ENCODE data around the gene P2RX5. TPM values are rescaled to one million over a fixed set of nuclear protein-coding genes. Genes with fewer than 3 reads are reported as not detected.

Gene P2RX5
- total and polyA plus RNA-seq, 7 experiments from 2014 or later = 10.7 to 94.5 (median 18.2) TPM

DNA sequence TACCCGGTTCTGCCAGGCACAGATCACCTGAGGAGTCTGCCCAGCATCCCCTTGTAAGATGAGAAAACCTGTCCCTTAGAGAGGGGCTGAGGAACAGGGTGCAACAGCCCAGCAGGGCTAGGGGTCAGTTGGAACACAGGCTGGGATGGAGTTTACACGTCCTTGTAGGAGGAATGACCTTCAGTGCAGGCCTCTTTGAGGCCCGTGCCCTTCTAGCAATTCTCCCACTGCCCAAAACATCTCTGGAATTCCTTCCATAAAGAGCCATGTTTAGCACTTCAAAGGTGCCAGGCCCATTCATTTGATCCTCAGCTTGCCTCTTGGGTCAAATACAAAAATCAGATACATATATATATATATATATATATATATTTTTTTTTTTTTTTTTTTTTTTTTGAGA lies 54.9 kb downstream of the P2RX5 start:
- H3K4me3 Mint-ChIP-seq = no peak overlapping the region
- no peaks in the 10 kb centered on the region for H3K9me3 Mint-ChIP-seq
- no peaks in the 10 kb centered on the region for H3K27me3 Mint-ChIP-seq
- H3K27ac Mint-ChIP-seq = no peak overlapping the region
- ATAC-seq (no peak), DNase-seq (no peak)
- Histone ChIP-seq H3K27ac (ENCODE audit: low read depth, low read length) (no peak overlapping the region), H3K9me3 (ENCODE audit: control insufficient read depth in 2 of 3, low read length in 3 of 3) (no peaks in the 10 kb centered on the region), H3K36me3 (ENCODE audit: control insufficient read depth in 2 of 3, insufficient read depth in 3 of 3, low read length in 3 of 3) (peaks cover 0 to 7% (median 0%) of the 10 kb centered on the region in 3 experiments), H3K27me3 (ENCODE audit: control insufficient read depth in 2 of 2, insufficient read depth in 2 of 2, low read length in 2 of 2) (no peaks in the 10 kb centered on the region), H3K4me3 (ENCODE audit: low read length) (no peak overlapping the region), H3K4me1 (ENCODE audit: control insufficient read depth in 2 of 2, insufficient read depth in 2 of 2, low read length in 2 of 2) (no peaks in the 10 kb centered on the region)
- intact Hi-C loops (cut with micrococcal nuclease) = no loop called here
- ChIA-PET POLR2A (no interaction called here), CTCF (no interaction called here)
- H3K36me3 Mint-ChIP-seq = peaks cover 0 to 15% (median 10%) of the 10 kb centered on the region in 5 donors
- H3K4me1 Mint-ChIP-seq = peaks cover 9 to 42% (median 11%) of the 10 kb centered on the region in 7 donors

- H3K4me1 ChIP-seq (ENCODE audit: control insufficient read depth in 2 of 2, insufficient read depth in 2 of 2, low read length in 2 of 2) = peaks cover 0 to 3% of the 10 kb centered on the region in 2 donors
- no peaks in the 10 kb centered on the region for H3K9me3 Mint-ChIP-seq
- DNase-seq = peak in 1 of 9 donors; percentile 42
- ChIA-PET POLR2A (no interaction called here), CTCF (interaction anchor here (0.6 kb wide), 1 partner anchor 592 kb away, joined by 5 read pairs; no protein-coding TSS in a partner anchor)
- H3K9me3 ChIP-seq (ENCODE audit: control insufficient read depth in 2 of 3, low read length in 3 of 3) = no peaks in the 10 kb centered on the region
- H3K27me3 Mint-ChIP-seq = no peaks in the 10 kb centered on the region
- peaks cover 0 to 9% (median 0%) of the 10 kb centered on the region in 3 experiments for H3K36me3 ChIP-seq (ENCODE audit: control insufficient read depth in 2 of 3, insufficient read depth in 3 of 3, low read length in 3 of 3)
- H3K4me3 ChIP-seq (ENCODE audit: low read length) = no peak overlapping the region
- H3K4me1 Mint-ChIP-seq = peaks cover 9 to 43% (median 13%) of the 10 kb centered on the region in 7 donors
- peak overlapping the region in 1 of 10 donors; percentile 69 for H3K4me3 Mint-ChIP-seq
- no peak for ATAC-seq
- peak overlapping the region in 5 of 9 donors; percentile 2 to 90 (median 59) for H3K27ac Mint-ChIP-seq
- H3K36me3 Mint-ChIP-seq = peaks cover 0 to 15% (median 7%) of the 10 kb centered on the region in 5 donors
- no peak overlapping the region for H3K27ac ChIP-seq (ENCODE audit: low read depth, low read length)
- intact Hi-C loops (cut with micrococcal nuclease) = loop anchor here (5.0 to 10.0 kb wide), 3 partner anchors 622 to 1045 kb away; partner anchors contain the start of genes ANKFY1 (in 1 of the 2) and PAFAH1B1 (in 1 of the 2)
- H3K27me3 ChIP-seq (ENCODE audit: control insufficient read depth in 2 of 2, insufficient read depth in 2 of 2, low read length in 2 of 2) = no peaks in the 10 kb centered on the region
Observed at GRCh38 chr17:3639981-3640596, 55.9 kb downstream of the P2RX5 start.

- no peak for DNase-seq
- peak overlapping the region; percentile 69 to 99 (median 96) for H3K4me3 Mint-ChIP-seq
- peaks cover 0 to 10% (median 6%) of the 10 kb centered on the region in 5 donors for H3K36me3 Mint-ChIP-seq
- peaks cover 0 to 9% (median 0%) of the 10 kb centered on the region in 3 experiments for H3K36me3 ChIP-seq (ENCODE audit: control insufficient read depth in 2 of 3, insufficient read depth in 3 of 3, low read length in 3 of 3)
- no peaks in the 10 kb centered on the region for H3K27me3 Mint-ChIP-seq
- H3K9me3 Mint-ChIP-seq = no peaks in the 10 kb centered on the region
- intact Hi-C loops (cut with micrococcal nuclease) = loop anchor here (1.0 to 10.0 kb wide), 11 partner anchors 31 to 1236 kb away; partner anchors contain the start of genes EMC6 (in 2 of the 2), TAX1BP3 (in 2 of the 2), ANKFY1 (in 1 of the 2) and ATP2A3 (in 1 of the 2)
- ChIA-PET POLR2A (interaction anchor here (1.0 to 2.1 kb wide), 6 partner anchors 11 to 1646 kb away, joined by 3 to 7 read pairs (median 4); partner anchors contain the start of genes EMC6 and TAX1BP3), CTCF (interaction anchor here (1.0 to 1.3 kb wide), 2 partner anchors 86 to 328 kb away, joined by 3 to 4 read pairs; partner anchors contain the start of gene HASPIN)
- peak overlapping the region; percentile 97 for H3K4me3 ChIP-seq (ENCODE audit: low read length)
- H3K9me3 ChIP-seq (ENCODE audit: control insufficient read depth in 2 of 3, low read length in 3 of 3) = no peaks in the 10 kb centered on the region
- ATAC-seq = no peak
- no peaks in the 10 kb centered on the region for H3K27me3 ChIP-seq (ENCODE audit: control insufficient read depth in 2 of 2, insufficient read depth in 2 of 2, low read length in 2 of 2)
- peaks cover 0 to 3% of the 10 kb centered on the region in 2 donors for H3K4me1 ChIP-seq (ENCODE audit: control insufficient read depth in 2 of 2, insufficient read depth in 2 of 2, low read length in 2 of 2)
- peak overlapping the region; percentile 98 for H3K27ac ChIP-seq (ENCODE audit: low read depth, low read length)
- peak overlapping the region in 8 of 9 donors; percentile 49 to 99 (median 68) for H3K27ac Mint-ChIP-seq
- peaks cover 17 to 45% (median 29%) of the 10 kb centered on the region in 7 donors for H3K4me1 Mint-ChIP-seq
Observed at GRCh38 chr17:3636908-3637373, 59.0 kb downstream of the P2RX5 start.

GRCh38 chr17:3636154-3636907 lies 59.6 kb downstream of the P2RX5 start, which contains the start of the genes CTNS and SHPK:
CTNS (plus strand) TSS chr17:3636760; CDS start chr17:3640207, 3,447 bp downstream.
SHPK (minus strand) TSS chr17:3636250; CDS start chr17:3636219, 31 bp downstream.
- H3K4me3 ChIP-seq (ENCODE audit: low read length) = peak within 1 kb of the TSS; percentile 97
- Mint-ChIP-seq H3K36me3 (peaks cover 0 to 10% (median 5%) of the 10 kb centered on the region in 5 donors), H3K4me3 (peak within 1 kb of the TSS; percentile 86 to 99 (median 98)), H3K27ac (peak within 1 kb of the TSS; percentile 96 to 100 (median 99)), H3K4me1 (peaks cover 17 to 45% (median 29%) of the 10 kb centered on the region in 7 donors), H3K9me3 (no peaks in the 10 kb centered on the region), H3K27me3 (no peaks in the 10 kb centered on the region)
- no peaks in the 10 kb centered on the region for H3K9me3 ChIP-seq (ENCODE audit: control insufficient read depth in 2 of 3, low read length in 3 of 3)
- peaks cover 0 to 3% of the 10 kb centered on the region in 2 donors for H3K4me1 ChIP-seq (ENCODE audit: control insufficient read depth in 2 of 2, insufficient read depth in 2 of 2, low read length in 2 of 2)
- H3K27ac ChIP-seq (ENCODE audit: low read depth, low read length) = peak within 1 kb of the TSS; percentile 98
- peak; percentile 98 for ATAC-seq
- ChIA-PET POLR2A (interaction anchor here (0.6 to 2.1 kb wide), 10 partner anchors 10 to 1646 kb away, joined by 3 to 8 read pairs (median 4); partner anchors contain the start of genes CYB5D2, EMC6, TAX1BP3 and ZZEF1), CTCF (interaction anchor here (0.9 to 1.3 kb wide), 3 partner anchors 87 to 329 kb away, joined by 3 to 4 read pairs (median 3); partner anchors contain the start of gene HASPIN)
- peaks cover 0 to 9% (median 0%) of the 10 kb centered on the region in 3 experiments for H3K36me3 ChIP-seq (ENCODE audit: control insufficient read depth in 2 of 3, insufficient read depth in 3 of 3, low read length in 3 of 3)
- peak; percentile 90 to 95 (median 95) for DNase-seq
- intact Hi-C loops (cut with micrococcal nuclease) = loop anchor here (1.0 to 10.0 kb wide), 11 partner anchors 32 to 1236 kb away; partner anchors contain the start of genes EMC6 (in 2 of the 2), TAX1BP3 (in 2 of the 2), ANKFY1 (in 1 of the 2) and ATP2A3 (in 1 of the 2)
- H3K27me3 ChIP-seq (ENCODE audit: control insufficient read depth in 2 of 2, insufficient read depth in 2 of 2, low read length in 2 of 2) = no peaks in the 10 kb centered on the region

DNA sequence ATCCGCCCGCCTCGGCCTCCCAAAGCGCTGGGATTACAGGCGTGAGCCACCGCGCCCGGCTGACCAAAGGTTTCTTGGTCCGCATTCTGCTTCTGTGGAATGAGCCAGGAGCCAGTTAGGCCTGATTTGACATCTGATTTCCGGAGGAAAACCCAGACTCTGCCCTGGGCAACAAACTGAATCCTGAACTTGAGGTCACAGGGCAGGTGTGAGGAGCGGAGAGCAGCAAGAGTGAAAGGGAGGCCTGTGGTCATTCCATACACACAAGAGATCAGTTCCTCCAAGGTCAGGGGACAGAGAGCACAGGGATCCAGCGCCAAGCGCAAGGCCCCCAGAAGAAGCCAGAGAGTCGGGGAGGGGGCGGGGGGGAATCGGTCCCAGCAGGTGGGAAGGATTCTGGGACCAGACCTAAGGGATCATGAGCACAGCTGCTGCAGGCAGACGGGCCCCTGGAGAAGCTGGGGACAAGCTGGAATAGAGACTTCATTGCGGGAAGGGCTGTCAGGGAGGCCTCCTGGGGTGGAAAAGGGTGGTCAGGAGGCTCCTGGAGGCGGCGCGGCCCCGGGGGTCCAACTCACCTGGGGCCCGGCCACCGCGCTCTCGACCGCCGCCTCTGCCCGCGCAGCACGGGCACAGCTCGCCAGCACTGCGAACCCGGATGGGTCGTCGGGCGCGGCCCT lies 60.3 kb downstream of the P2RX5 start:
- Histone ChIP-seq H3K4me3 (ENCODE audit: low read length) (peak overlapping the region; percentile 97), H3K9me3 (ENCODE audit: control insufficient read depth in 2 of 3, low read length in 3 of 3) (no peaks in the 10 kb centered on the region), H3K36me3 (ENCODE audit: control insufficient read depth in 2 of 3, insufficient read depth in 3 of 3, low read length in 3 of 3) (peaks cover 0 to 13% (median 0%) of the 10 kb centered on the region in 3 experiments), H3K27ac (ENCODE audit: low read depth, low read length) (peak overlapping the region; percentile 98), H3K27me3 (ENCODE audit: control insufficient read depth in 2 of 2, insufficient read depth in 2 of 2, low read length in 2 of 2) (no peaks in the 10 kb centered on the region), H3K4me1 (ENCODE audit: control insufficient read depth in 2 of 2, insufficient read depth in 2 of 2, low read length in 2 of 2) (peaks cover 0 to 3% of the 10 kb centered on the region in 2 donors)
- no peaks in the 10 kb centered on the region for H3K27me3 Mint-ChIP-seq
- ChIA-PET CTCF (interaction anchor here (0.9 to 1.3 kb wide), 2 partner anchors 103 to 329 kb away, joined by 3 read pairs; no protein-coding TSS in a partner anchor), POLR2A (interaction anchor here (0.9 to 2.1 kb wide), 8 partner anchors 9 to 1647 kb away, joined by 3 to 8 read pairs (median 4); partner anchors contain the start of genes CYB5D2, EMC6, TAX1BP3 and ZZEF1)
- ATAC-seq = no peak
- H3K9me3 Mint-ChIP-seq = no peaks in the 10 kb centered on the region
- peaks cover 17 to 40% (median 30%) of the 10 kb centered on the region in 7 donors for H3K4me1 Mint-ChIP-seq
- peak overlapping the region; percentile 86 to 99 (median 98) for H3K4me3 Mint-ChIP-seq
- DNase-seq = peak in 1 of 9 donors; percentile 8
- H3K36me3 Mint-ChIP-seq = peaks cover 0 to 10% (median 5%) of the 10 kb centered on the region in 5 donors
- intact Hi-C loops (cut with micrococcal nuclease) = loop anchor here (1.0 to 10.0 kb wide), 11 partner anchors 33 to 1235 kb away; partner anchors contain the start of genes EMC6 (in 2 of the 2), TAX1BP3 (in 2 of the 2), ANKFY1 (in 1 of the 2) and ATP2A3 (in 1 of the 2)
- peak overlapping the region in 7 of 9 donors; percentile 54 to 98 (median 79) for H3K27ac Mint-ChIP-seq
